ENCODE results near the gene TRIM8. TPM values are rescaled to one million over a fixed set of nuclear protein-coding genes. Genes with fewer than 3 reads are reported as not detected.
A peak's percentile ranks its signal among the peaks of the same experiment; 100 is the strongest.

The TRIM8 gene
- total and polyA plus RNA-seq, 2 donors (not counting 1 experiment from before 2014, with no cell fraction given), result 44.9 to 74.4 TPM

- TF ChIP-seq CTCF (IDR thresholded peaks at IDR 0.05) (no peak), EZH2 (IDR thresholded peaks at IDR 0.05; ENCODE audit: borderline replicate concordance, insufficient read depth, low read depth, low read length, poor library complexity, severe bottlenecking) (no peak)
- H2AFZ ChIP-seq (ENCODE audit: insufficient read depth, low read depth, low read length, poor library complexity, severe bottlenecking), result peak overlapping the region; percentile 77
Measured at GRCh38 chr10:102641880-102642735, 2.2 kb upstream of the TRIM8 start.

More at GRCh38 chr10:102641880-102642735, 2.2 kb upstream of the TRIM8 start:
- H3K4me3 Mint-ChIP-seq, result peak overlapping the region; percentile 93
- peak overlapping the region; percentile 95 for H3K27ac Mint-ChIP-seq
- Histone ChIP-seq H3K4me2 (replicated peaks; ENCODE audit: low read depth, low read length, poor library complexity, severe bottlenecking) (peak overlapping the region; percentile 94), H3K36me3 (replicated peaks in 1 of 2; ENCODE audit: control extremely low read depth in 1 of 2, control insufficient read depth in 1 of 2, extremely low read depth in 1 of 2, insufficient read depth in 2 of 2, low read length in 1 of 2) (no peaks in the 10 kb centered on the region), H3K27me3 (replicated peaks in 1 of 4; ENCODE audit: control extremely low read depth in 1 of 4, control insufficient read depth in 3 of 4, insufficient read depth in 4 of 4, low read length in 3 of 4) (no peaks in the 10 kb centered on the region), H3K4me3 (ENCODE audit: control extremely low read depth in 1 of 5, extremely low read depth in 1 of 5, insufficient read depth in 1 of 5, low read depth in 2 of 5, low read length in 4 of 5) (peak overlapping the region; percentile 74 to 89 (median 77)), H3K27ac (ENCODE audit: low read length in 2 of 2) (peak overlapping the region; percentile 93 to 97), H3K9me3 (ENCODE audit: control extremely low read depth in 1 of 3, control insufficient read depth in 2 of 3, insufficient read depth in 1 of 3, low read length in 2 of 3) (no peaks in the 10 kb centered on the region), H3K4me1 (ENCODE audit: control insufficient read depth in 2 of 2, insufficient read depth in 2 of 2, low read length in 2 of 2) (peaks cover 11 to 21% of the 10 kb centered on the region in 2 donors), H3K9ac (ENCODE audit: low read length) (peak overlapping the region; percentile 83), H3K79me2 (ENCODE audit: control insufficient read depth, insufficient read depth, low read length) (peaks cover 29% of the 10 kb centered on the region), H4K20me1 (ENCODE audit: control insufficient read depth, insufficient read depth, low read length, poor library complexity, severe bottlenecking) (peaks cover 7% of the 10 kb centered on the region)
- under 1% methylated on average over 72 of the region's 77 CpGs for WGBS (ENCODE audit: insufficient coverage)
- POLR2A ChIA-PET, result interaction anchor here (0.6 to 1.4 kb wide), 10 partner anchors 9 to 725 kb away, joined by 3 to 13 read pairs (median 4); partner anchors contain the start of genes ACTR1A, ARL3, FBXL15 and LDB1
- CTCF ChIA-PET, result interaction anchor here (0.7 to 1.8 kb wide), 8 partner anchors 9 to 957 kb away, joined by 3 to 7 read pairs (median 3); partner anchors contain the start of genes ACTR1A, ARL3, SFXN2 and SUFU
- H3K9me3 Mint-ChIP-seq (ENCODE audit: insufficient read depth), result no peaks in the 10 kb centered on the region
- no peaks in the 10 kb centered on the region for H3K27me3 Mint-ChIP-seq
- DNase-seq, result peak; percentile 98
- H3K4me1 Mint-ChIP-seq, result peaks cover 23% of the 10 kb centered on the region
- intact Hi-C loops (cut with micrococcal nuclease), result loop anchor here (1.0 to 5.0 kb wide), 7 partner anchors 10 to 1730 kb away; partner anchors contain the start of genes ARL3, HPS6, SFXN2 and SLF2
- ATAC-seq (ENCODE audit: low read depth), result peak; percentile 64
